IMR-90 (cell line): Measurements from ENCODE around the gene RECK. TPM values are rescaled to one million over a fixed set of nuclear protein-coding genes. Genes with fewer than 3 reads are reported as not detected.

Experiments
- CTCF ChIP-seq: conservative IDR thresholded peaks from 2 replicates; pipeline ENCODE4 v1.5.1; 2012; ENCODE audit warnings: mild to moderate bottlenecking, low read depth, low read length, improper control_type of control experiment
- polyA plus RNA-seq, 3 experiments: library from polyadenylated mRNA; depleted of rRNA; stranded (reverse); fragments of >200 nt; gene quantifications; 2 replicates each; pipeline ENCODE4 v1.2.3, GENCODE V29; 2012; ENCODE audit warnings: low replicate concordance in 1 of 3
- total RNA-seq: library from RNA; depleted of rRNA; stranded (reverse); fragments of >200 nt; gene quantifications from 2 replicates; pipeline ENCODE4 v1.2.3, GENCODE V29; 2012

Gene RECK
- total and polyA plus RNA-seq, 2 of the 4 experiments (the other 2 are of a cell fraction), result 23.5 to 44.0 TPM

DNA sequence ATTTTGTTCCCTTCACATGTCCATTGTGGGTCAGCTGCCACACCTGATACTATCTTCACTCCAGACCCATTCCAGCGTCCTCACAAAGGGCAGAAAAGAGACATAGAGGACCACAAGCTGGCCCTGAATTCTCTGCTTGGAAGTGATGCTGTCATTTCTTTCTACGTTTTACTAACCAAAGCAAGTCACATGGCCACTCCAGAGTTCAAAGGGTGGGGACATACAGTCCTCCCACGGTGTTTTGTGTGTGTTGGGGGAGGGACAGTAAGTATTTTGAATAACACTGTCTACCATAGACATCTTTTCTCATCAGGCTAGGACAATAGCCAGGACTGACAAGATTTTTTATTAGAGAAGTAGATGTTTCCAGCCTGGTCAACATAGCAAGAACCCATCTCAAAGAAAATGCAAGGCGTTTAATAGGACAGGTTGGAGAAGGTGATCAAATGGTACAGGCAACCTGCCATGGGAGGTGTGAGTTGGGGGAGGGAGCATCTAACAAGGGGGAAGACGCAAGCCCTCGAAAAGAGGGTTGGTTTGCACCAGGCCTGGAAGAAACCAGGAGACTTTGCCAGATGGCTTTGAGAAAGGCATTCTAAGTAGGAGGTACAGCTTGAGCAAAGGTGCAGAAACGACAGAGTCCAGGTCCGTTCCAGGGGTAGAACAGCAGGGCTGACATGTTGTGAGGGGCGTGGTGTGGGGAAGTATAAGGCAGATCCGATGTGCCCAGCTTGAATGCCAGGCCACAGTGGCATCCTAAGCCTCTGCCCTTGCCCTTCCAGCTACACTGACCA lies 88.5 kb downstream of the RECK start (continued):
- TF ChIP-seq CTCF, result no peak
